Activated CD4-positive, alpha-beta T cell treated with anti-CD3 and anti-CD28 coated beads, Interleukin-2, amount 50 U/mL, for 16 hours (primary cell): ENCODE data around the gene RER1.
"Not testable (repeated sequence)": the region's sequence is repeated elsewhere in the genome, so short reads cannot be mapped to it uniquely, and the experiment has no call there.

ENCODE experiments used
- DNase-seq: peaks from one replicate; pipeline ENCODE4 v3.0.0-alpha.2; 2020

The RER1 gene

GRCh38 chr1:2431518-2431917 lies 39.9 kb downstream of the RER1 start:
- DNase-seq: no peak

DNA sequence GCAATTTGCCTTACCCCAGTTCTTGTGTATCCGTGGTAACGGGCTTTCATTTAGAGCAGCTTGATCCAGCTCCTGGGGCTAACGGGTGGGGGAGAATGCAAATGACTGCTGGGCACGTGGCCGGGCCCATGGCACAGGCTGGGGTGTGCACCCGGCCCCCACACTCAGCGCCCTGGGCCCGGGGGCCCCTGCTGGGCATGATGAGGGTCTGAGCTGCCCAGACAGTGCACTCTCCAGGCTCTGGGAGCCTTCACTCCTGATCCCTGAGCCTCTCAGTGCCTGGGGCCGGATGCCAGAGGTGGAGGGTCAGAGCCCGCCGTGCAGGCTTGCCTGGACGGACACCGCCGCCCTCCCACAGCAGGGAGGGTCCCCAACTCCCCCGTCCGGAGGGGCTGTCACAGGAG lies 40.8 kb downstream of the RER1 start:
- no peak for DNase-seq

DNA sequence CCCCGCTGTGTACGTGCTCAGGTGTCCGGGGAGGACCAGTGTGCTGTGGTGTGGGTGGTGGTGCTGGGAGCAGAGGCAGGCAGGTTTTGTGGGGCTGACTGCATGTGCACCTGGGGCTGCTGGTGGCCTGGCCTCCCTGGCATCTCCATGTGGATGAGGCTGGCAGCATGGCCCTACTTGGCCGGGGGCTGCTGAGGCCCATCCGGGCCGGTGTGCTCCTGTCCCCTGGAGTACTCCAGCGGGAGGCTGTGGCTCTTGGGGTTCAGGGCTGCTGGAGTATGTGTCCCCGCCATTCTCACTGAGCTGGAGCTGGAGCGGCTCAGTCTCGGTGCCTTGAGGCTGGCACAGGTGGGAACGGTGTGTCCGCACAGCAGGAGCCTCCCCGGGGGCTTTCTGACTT lies 41.6 kb downstream of the RER1 start:
- DNase-seq: no peak

DNA sequence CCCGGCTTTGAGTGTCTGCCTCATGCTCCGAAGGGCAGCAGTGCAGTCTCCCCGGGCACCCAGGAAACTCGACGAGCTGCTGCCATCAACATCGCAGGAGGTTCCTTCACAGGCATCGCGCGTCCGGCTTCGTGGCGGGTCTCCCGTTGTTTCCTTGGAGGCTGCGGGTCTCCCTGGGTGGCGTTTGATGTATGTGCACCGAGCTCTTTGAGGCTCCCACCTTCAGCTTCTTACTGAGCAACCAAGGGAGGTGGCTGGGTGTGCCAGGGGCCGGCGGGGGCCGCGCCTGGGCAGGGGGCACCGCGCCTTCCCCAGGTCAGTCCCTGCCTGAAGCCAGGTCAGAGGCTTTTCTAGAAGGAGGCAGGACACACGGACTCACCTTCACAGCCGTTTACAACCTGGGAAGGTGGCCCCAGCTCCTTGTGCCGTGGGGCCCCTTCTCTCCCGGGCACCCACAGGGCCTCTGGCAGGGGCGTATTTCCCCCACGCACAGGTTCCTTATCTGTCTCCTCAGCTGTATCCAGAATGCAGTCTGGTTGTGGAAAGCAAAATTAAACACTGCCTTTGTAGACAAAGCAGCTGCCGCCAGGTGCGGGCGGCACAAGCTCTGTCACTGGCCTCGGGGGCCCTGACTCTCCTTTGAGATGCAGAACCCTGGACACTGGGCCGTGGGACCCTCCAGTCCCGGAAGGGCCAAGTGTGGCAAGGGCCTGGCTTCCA lies 42.5 kb downstream of the RER1 start:
- no peak for DNase-seq

DNA sequence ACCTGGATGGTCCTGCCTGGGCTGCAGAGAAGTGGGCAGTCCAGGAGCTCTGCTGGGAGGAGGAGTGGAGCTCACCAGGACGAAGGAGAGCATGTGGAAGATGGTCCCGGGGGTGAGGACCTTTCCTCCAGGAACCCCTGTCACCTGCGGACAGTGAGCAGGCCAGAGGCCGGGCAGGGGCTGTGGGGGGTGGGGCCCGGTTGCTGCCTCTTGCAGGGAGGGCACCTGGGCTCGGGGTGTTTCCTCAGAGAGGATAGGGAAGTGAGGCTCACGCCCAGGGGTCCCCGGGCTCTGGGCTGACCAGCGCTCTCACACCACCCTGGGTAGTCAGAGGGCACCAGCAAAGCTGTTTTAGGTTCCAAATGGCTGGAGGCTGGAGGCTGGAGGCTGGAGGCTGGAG lies 43.5 kb downstream of the RER1 start:
- DNase-seq: no peak

- no peak for DNase-seq
These were observed 44.2 kb downstream of the RER1 start for GRCh38 chr1:2435746-2436355.

- no peak for DNase-seq
These were observed 45.2 kb downstream of the RER1 start for GRCh38 chr1:2436876-2437275.

DNA sequence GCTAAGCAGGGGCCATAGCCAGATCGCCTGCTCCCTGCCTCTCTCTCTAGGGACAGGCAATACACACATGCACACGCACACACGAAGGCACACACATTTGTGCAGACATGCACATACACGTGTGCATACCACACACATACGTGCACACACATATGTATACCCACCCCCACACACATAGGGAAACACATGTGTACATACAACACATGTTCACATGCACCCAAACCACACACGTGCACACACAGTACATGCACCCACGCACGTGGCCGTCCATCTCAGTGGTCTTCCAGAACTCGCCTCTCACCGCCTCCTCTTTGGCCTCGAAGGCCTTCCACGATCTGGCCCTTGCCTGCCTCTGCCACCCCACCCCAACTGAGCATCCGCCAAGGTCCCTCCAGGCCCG lies 46.0 kb downstream of the RER1 start:
- DNase-seq: no peak

- DNase-seq: no peak
These were observed 46.4 kb downstream of the RER1 start for GRCh38 chr1:2438038-2438437.

- no peak for DNase-seq
These were observed 47.0 kb downstream of the RER1 start for GRCh38 chr1:2438641-2439040.

- no peak for DNase-seq
These were observed 47.7 kb downstream of the RER1 start for GRCh38 chr1:2439369-2439768.

GRCh38 chr1:2440346-2440745 lies 48.7 kb downstream of the RER1 start:
- not testable (repeated sequence) for DNase-seq

DNA sequence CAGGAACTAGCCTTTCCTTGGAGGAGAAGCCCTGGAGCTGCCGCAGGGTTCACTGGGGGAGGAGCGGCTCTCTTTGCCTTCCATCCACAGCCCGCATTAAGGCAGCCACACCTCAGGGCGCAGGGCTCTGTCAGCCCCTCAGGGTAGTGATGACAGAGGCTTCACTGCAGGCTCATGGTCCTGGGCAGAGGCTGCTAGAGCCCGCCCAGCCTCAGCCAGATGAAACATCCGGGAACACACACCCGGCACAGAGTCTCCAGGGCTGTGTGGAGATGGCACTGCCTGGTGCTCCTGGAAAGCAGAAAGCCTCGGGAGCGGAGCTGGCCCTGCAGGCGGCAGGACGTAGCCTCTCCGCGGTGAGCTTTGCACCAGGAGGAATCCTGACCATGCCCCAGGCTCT lies 50.1 kb downstream of the RER1 start:
- no peak for DNase-seq

DNA sequence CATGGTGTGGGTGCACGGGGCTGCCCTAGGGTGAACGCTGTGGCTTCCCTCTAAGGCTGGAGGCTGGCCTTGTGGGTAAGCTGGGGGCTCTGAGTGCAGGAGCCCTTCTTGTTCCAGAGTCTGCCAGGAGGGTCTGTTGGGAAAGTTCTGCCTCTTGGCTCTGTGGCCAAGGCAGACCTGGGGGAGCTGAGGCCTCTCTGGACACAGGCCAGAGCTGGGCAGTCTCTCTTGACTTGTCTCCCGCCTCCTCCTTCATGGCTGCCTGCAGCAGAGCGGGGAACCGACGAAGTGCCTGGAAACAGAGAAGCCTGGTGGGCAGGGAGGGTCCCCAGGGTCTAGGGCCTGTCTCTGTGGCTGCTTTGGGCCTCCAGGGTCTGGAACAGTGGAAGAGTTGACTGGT lies 51.0 kb downstream of the RER1 start:
- DNase-seq: no peak

GRCh38 chr1:2443277-2444137 lies 51.9 kb downstream of the RER1 start:
- peak; percentile 11 for DNase-seq

DNA sequence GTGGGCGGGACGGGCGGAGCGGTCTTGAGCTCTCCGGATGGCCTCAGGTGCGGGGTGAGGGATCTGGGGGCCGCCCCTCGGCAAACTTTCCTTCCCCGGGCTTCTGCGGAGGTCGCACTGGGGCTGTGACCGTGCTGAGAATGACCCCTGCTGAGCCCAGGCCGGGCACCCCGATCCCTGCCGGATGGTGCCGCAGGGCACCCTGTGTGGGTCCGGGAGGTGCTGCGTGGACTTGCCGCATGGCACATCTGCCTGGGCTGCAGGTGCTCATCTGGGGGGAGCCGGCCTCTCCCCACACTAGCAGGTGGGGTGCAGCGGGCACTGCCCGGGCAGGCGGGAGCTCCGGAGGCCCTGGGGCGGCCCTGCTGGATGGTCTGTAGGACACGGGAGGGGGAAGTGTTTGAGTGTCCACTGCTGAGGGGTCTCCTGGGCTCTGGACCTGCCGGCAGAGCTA lies 52.5 kb downstream of the RER1 start:
- DNase-seq: no peak

- DNase-seq: no peak
These were observed 53.7 kb downstream of the RER1 start for GRCh38 chr1:2445162-2445822.

GRCh38 chr1:2445823-2446215 lies 54.2 kb downstream of the RER1 start:
- no peak for DNase-seq

GRCh38 chr1:2446394-2446793 lies 54.8 kb downstream of the RER1 start:
- no peak for DNase-seq

DNA sequence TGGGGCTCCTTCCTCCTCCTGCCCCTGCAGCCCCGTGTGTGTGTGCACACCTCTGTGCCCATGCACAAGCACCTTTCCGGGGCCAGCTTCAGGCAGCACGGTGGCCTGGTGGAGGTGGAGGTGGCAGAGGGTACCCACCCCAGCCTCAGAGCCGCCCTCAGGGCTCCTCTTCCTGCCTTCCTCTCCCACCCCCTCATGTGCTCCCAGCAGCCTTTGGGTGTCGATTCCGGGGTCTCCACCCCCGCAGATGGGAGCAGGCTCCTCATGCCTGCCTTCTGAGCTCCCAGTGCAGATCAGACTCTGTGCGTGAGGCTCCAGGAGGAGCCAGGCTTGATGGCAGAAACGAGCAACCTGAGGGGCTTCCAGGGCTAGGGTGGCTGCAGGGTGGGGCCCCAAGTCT lies 55.2 kb downstream of the RER1 start:
- DNase-seq: no peak

- no peak for DNase-seq
These were observed 55.8 kb downstream of the RER1 start for GRCh38 chr1:2447276-2448097.

DNA sequence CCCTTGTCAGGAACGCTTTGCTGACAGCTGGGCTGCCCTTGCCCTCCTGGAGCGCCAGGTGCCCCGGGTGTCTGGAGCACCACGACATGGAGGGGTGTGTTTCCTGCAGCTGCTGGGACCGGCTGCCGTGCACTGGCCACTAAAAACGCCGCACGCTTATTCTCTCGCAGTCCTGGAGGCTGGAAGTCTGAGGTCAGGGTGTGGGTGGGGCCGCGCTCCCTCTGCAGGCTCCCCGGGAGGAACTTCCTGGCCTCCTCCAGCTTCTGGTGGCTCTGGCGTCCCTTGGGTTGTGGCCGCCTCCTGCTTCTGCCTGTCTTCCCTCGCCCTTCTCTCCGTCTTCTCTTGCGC lies 56.4 kb downstream of the RER1 start:
- DNase-seq: no peak
